ENCODE results near the gene ZNF324. TPM values are rescaled to one million over a fixed set of nuclear protein-coding genes. Genes with fewer than 3 reads are reported as not detected.

The ZNF324 gene
- total RNA-seq, 2 experiments from 2014 or later: 11.9 to 23.3 TPM

DNA sequence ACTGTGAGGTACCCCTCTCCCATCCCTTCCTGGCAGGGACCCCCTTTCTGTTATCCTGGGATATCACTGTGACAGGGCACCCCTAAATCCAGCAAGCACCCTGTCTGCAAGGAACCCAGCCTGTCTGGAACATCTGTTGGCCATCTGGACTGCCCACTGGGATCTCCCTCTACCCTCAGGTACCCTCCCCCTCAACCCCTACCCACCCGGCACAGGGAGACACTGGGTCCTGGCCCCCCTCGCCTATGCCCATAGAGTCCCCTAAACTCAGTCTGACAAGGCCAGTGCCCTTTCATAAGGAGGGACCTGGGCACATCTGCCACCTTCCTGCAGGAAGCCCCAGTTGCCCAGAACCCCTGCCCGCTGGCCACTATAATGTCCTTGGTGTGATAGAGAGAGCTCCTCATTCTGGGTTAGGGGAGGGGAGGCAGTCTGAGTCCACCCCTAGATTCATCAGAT is 47.7 kb downstream of the ZNF324 start:
- DNase-seq (ENCODE audit: low spot score): no peak
- ChIA-PET POLR2A (interaction anchor here (1.1 to 1.3 kb wide), 2 partner anchors 14 to 61 kb away, joined by 3 to 4 read pairs; no protein-coding TSS in a partner anchor), CTCF (ENCODE audit: unreplicated experiment) (interaction anchor here (0.6 kb wide), 1 partner anchor 36 kb away, joined by 4 read pairs; no protein-coding TSS in a partner anchor)
- TF ChIP-seq, protein P1, sequence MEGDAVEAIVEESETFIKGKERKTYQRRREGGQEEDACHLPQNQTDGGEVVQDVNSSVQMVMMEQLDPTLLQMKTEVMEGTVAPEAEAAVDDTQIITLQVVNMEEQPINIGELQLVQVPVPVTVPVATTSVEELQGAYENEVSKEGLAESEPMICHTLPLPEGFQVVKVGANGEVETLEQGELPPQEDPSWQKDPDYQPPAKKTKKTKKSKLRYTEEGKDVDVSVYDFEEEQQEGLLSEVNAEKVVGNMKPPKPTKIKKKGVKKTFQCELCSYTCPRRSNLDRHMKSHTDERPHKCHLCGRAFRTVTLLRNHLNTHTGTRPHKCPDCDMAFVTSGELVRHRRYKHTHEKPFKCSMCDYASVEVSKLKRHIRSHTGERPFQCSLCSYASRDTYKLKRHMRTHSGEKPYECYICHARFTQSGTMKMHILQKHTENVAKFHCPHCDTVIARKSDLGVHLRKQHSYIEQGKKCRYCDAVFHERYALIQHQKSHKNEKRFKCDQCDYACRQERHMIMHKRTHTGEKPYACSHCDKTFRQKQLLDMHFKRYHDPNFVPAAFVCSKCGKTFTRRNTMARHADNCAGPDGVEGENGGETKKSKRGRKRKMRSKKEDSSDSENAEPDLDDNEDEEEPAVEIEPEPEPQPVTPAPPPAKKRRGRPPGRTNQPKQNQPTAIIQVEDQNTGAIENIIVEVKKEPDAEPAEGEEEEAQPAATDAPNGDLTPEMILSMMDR (conservative IDR thresholded peaks at IDR 0.05; ENCODE audit: low read length): no peak
- TF ChIP-seq EZH2phosphoT487 (IDR thresholded peaks at IDR 0.05; ENCODE audit: borderline replicate concordance, low read depth, low read length): no peak
- no peak overlapping the region for H2AFZ ChIP-seq (ENCODE audit: low read length)
- no peaks in the 10 kb centered on the region for H3K9me3 ChIP-seq (ENCODE audit: low read length)
- H3K4me2 ChIP-seq (ENCODE audit: low read length): peak overlapping the region; percentile 49; the same call in 1 of the 2 replicates
- H4K20me1 ChIP-seq (ENCODE audit: insufficient read depth, low read length): no peaks in the 10 kb centered on the region
- H3K36me3 ChIP-seq (ENCODE audit: insufficient read depth, low read length): peaks cover 31% of the 10 kb centered on the region
- H3K9me2 ChIP-seq (ENCODE audit: insufficient read depth, low read length): no peaks in the 10 kb centered on the region
- peaks cover 11% of the 10 kb centered on the region; the same call in 1 of the 2 replicates for H3K79me2 ChIP-seq (ENCODE audit: insufficient read depth, low read depth, low read length)
- H3K4me3 ChIP-seq (ENCODE audit: low read depth, low read length, poor library complexity, severe bottlenecking): no peak overlapping the region
- intact Hi-C loops (cut with micrococcal nuclease; ENCODE audit: unreplicated experiment): loop anchor here (2.0 to 5.0 kb wide), 2 partner anchors 58 to 187 kb away; partner anchors contain the start of genes MZF1 and ZSCAN22
- peaks cover 15% of the 10 kb centered on the region for H3K4me1 ChIP-seq (ENCODE audit: insufficient read depth, low read length, poor library complexity, severe bottlenecking)
- no peak overlapping the region for H3K27ac ChIP-seq (ENCODE audit: low read depth, low read length, poor library complexity, severe bottlenecking)
- BruUV-seq (replicated peaks): no TSS peak

- Histone ChIP-seq H3K4me1 (ENCODE audit: insufficient read depth, low read length, poor library complexity, severe bottlenecking) (peaks cover 15% of the 10 kb centered on the region), H2AFZ (ENCODE audit: low read length) (no peak overlapping the region), H3K4me3 (ENCODE audit: low read depth, low read length, poor library complexity, severe bottlenecking) (no peak overlapping the region), H3K4me2 (ENCODE audit: low read length) (peak overlapping the region; percentile 8; the same call in 1 of the 2 replicates), H3K36me3 (ENCODE audit: insufficient read depth, low read length) (peaks cover 31% of the 10 kb centered on the region), H3K27ac (ENCODE audit: low read depth, low read length, poor library complexity, severe bottlenecking) (no peak overlapping the region), H3K9me2 (ENCODE audit: insufficient read depth, low read length) (no peaks in the 10 kb centered on the region), H3K79me2 (ENCODE audit: insufficient read depth, low read depth, low read length) (peaks cover 11% of the 10 kb centered on the region; the same call in 1 of the 2 replicates), H3K9me3 (ENCODE audit: low read length) (no peaks in the 10 kb centered on the region), H4K20me1 (ENCODE audit: insufficient read depth, low read length) (no peaks in the 10 kb centered on the region)
- ChIA-PET CTCF (ENCODE audit: unreplicated experiment) (no interaction called here), POLR2A (interaction anchor here (1.1 kb wide), 1 partner anchor 61 kb away, joined by 4 read pairs; no protein-coding TSS in a partner anchor)
- intact Hi-C loops (cut with micrococcal nuclease; ENCODE audit: unreplicated experiment): loop anchor here (2.0 to 5.0 kb wide), 2 partner anchors 58 to 188 kb away; partner anchors contain the start of genes MZF1 and ZSCAN22
- TSS peak; percentile 45 for BruUV-seq (replicated peaks)
- TF ChIP-seq EZH2phosphoT487 (IDR thresholded peaks at IDR 0.05; ENCODE audit: borderline replicate concordance, low read depth, low read length): no peak
- TF ChIP-seq, protein P1 (conservative IDR thresholded peaks at IDR 0.05; ENCODE audit: low read length): no peak
- no peak for DNase-seq (ENCODE audit: low spot score)
These were observed 48.4 kb downstream of the ZNF324 start for GRCh38 chr19:58515259-58515658.

DNA sequence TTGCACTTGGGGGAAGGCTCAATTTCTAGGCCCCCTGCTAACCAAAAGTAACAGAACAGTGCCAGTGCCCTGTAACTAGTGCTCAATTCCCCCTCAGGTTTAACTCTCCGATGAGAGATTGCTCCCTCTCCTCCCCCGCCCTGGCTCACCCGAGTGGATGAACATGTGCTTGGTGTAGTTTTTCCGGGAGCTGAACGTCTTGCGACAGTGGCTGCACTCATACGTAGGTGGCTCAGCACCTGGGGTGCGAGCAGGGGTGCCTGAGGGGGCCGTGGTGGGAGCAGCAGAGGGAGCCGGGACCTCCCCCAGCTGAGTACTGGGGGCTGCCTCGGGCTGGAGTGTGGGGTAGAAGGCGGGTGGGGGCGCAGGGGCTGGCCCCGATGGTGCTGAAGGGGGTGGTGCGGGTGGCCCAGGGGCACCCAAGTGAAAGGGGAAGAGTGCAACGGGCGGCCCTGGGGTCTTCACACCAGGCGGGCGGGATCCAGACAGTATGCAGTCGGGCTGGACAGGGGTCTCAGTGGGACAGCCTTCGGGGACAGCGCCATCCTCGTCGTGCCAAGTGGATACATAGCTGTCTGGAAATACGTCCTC is 49.5 kb downstream of the ZNF324 start:
- Histone ChIP-seq H3K4me1 (ENCODE audit: insufficient read depth, low read length, poor library complexity, severe bottlenecking) (peaks cover 20% of the 10 kb centered on the region), H2AFZ (ENCODE audit: low read length) (no peak overlapping the region), H3K27ac (ENCODE audit: low read depth, low read length, poor library complexity, severe bottlenecking) (no peak overlapping the region), H3K9me3 (ENCODE audit: low read length) (no peaks in the 10 kb centered on the region), H3K36me3 (ENCODE audit: insufficient read depth, low read length) (peaks cover 31% of the 10 kb centered on the region), H3K4me3 (ENCODE audit: low read depth, low read length, poor library complexity, severe bottlenecking) (no peak overlapping the region), H3K4me2 (ENCODE audit: low read length) (no peak overlapping the region; the same call in 1 of the 2 replicates), H3K9me2 (ENCODE audit: insufficient read depth, low read length) (no peaks in the 10 kb centered on the region), H4K20me1 (ENCODE audit: insufficient read depth, low read length) (no peaks in the 10 kb centered on the region), H3K79me2 (ENCODE audit: insufficient read depth, low read depth, low read length) (peaks cover 11% of the 10 kb centered on the region; the same call in 1 of the 2 replicates)
- BruUV-seq (replicated peaks): TSS peak; percentile 45
- CTCF ChIA-PET (ENCODE audit: unreplicated experiment): no interaction called here
- POLR2A ChIA-PET: no interaction called here
- intact Hi-C loops (cut with micrococcal nuclease; ENCODE audit: unreplicated experiment): loop anchor here (5.0 kb wide), 1 partner anchor 189 kb away; the partner anchor contains the start of gene ZSCAN22
- DNase-seq (ENCODE audit: low spot score): no peak
- TF ChIP-seq, protein P1 (conservative IDR thresholded peaks at IDR 0.05; ENCODE audit: low read length): no peak
- no peak for TF ChIP-seq EZH2phosphoT487 (IDR thresholded peaks at IDR 0.05; ENCODE audit: borderline replicate concordance, low read depth, low read length)
